ENCODE measurements around the gene BMPER.

DNA sequence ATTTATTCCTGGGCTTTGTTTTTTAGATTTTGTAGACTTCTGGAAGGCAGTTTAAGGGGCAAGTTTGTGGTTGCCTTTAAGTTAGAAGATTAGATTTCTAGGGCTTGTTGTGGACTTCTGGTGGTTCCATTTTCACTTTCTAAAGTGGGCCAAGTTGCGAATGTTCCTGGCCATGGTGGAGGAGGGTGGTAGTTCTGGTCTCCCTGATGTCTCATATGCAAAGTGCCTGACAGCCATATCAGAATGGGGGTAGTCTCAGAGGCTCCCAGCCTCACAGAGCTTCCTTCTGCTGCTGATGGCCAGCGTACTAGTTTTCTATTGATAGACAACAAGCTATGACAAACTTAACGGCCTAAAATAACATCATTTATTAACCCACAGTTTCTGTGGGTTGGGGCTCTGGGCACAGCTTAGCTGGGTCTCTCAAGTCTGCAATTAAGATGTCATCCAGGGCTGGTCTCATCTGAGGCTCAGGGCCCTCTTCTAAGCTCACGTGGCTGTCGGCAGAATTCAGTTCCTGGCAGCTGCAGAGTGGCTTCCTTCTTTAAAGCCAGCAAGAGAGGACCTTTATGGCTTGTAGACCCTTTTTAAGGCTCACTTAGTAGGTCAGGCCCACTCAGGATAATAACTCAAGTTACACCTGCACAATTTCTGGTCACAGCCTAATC is 44.8 kb downstream of the BMPER start:
- TF ChIP-seq TCF7L2 (IDR thresholded peaks at IDR 0.05; ENCODE audit: low read depth, low read length): no peak
- no peak for TF ChIP-seq SIN3A (IDR thresholded peaks at IDR 0.05; ENCODE audit: borderline replicate concordance, insufficient read depth, low read depth, low read length)
